ENCODE results near the gene C2orf15.

The C2orf15 gene

GRCh38 chr2:99152199-99152895 is 10.8 kb downstream of the C2orf15 start:
- H3K36me3 Mint-ChIP-seq (ENCODE audit: low read depth) = peaks cover 10% of the 10 kb centered on the region
- no peak overlapping the region for H3K4me3 Mint-ChIP-seq
- H3K4me1 Mint-ChIP-seq (ENCODE audit: low read depth) = peaks cover 28% of the 10 kb centered on the region
- no peaks in the 10 kb centered on the region for H3K9me3 Mint-ChIP-seq
- no peak overlapping the region for H3K27ac Mint-ChIP-seq
- H3K27me3 Mint-ChIP-seq = no peaks in the 10 kb centered on the region

GRCh38 chr2:99153921-99154604 is 12.6 kb downstream of the C2orf15 start:
- Mint-ChIP-seq H3K27ac (peak overlapping the region; percentile 85), H3K27me3 (no peaks in the 10 kb centered on the region), H3K4me1 (ENCODE audit: low read depth) (peaks cover 29% of the 10 kb centered on the region), H3K9me3 (no peaks in the 10 kb centered on the region), H3K36me3 (ENCODE audit: low read depth) (peaks cover 19% of the 10 kb centered on the region), H3K4me3 (no peak overlapping the region)

GRCh38 chr2:99154643-99155536 is 13.4 kb downstream of the C2orf15 start, which contains the start of the genes LIPT1 and TSGA10:
Gene LIPT1 (plus strand): TSS chr2:99154967. CDS start chr2:99161958, 6,991 bp downstream.
Gene TSGA10 (minus strand): TSS chr2:99154942. CDS start chr2:99109439, 45,503 bp downstream.
- Mint-ChIP-seq H3K4me1 (ENCODE audit: low read depth) (peaks cover 29% of the 10 kb centered on the region), H3K4me3 (no peak within 1 kb of the TSS), H3K36me3 (ENCODE audit: low read depth) (peaks cover 27% of the 10 kb centered on the region)

GRCh38 chr2:99156891-99157290 is 15.4 kb downstream of the C2orf15 start:
- Mint-ChIP-seq H3K36me3 (ENCODE audit: low read depth) (peaks cover 22% of the 10 kb centered on the region), H3K4me1 (ENCODE audit: low read depth) (peaks cover 24% of the 10 kb centered on the region), H3K9me3 (no peaks in the 10 kb centered on the region), H3K27me3 (no peaks in the 10 kb centered on the region), H3K27ac (peak overlapping the region; percentile 6), H3K4me3 (no peak overlapping the region)

More at GRCh38 chr2:99154643-99155536, 13.4 kb downstream of the C2orf15 start, which contains the start of the genes LIPT1 and TSGA10:
- Mint-ChIP-seq H3K27me3 (no peaks in the 10 kb centered on the region), H3K9me3 (no peaks in the 10 kb centered on the region), H3K27ac (peak within 1 kb of the TSS; percentile 85)

- H3K36me3 Mint-ChIP-seq (ENCODE audit: low read depth) = peaks cover 29% of the 10 kb centered on the region
- peaks cover 24% of the 10 kb centered on the region for H3K4me1 Mint-ChIP-seq (ENCODE audit: low read depth)
- no peak overlapping the region for H3K27ac Mint-ChIP-seq
- no peak overlapping the region for H3K4me3 Mint-ChIP-seq
- H3K9me3 Mint-ChIP-seq = no peaks in the 10 kb centered on the region
- no peaks in the 10 kb centered on the region for H3K27me3 Mint-ChIP-seq
Measured at GRCh38 chr2:99158599-99158998, 17.1 kb downstream of the C2orf15 start.

GRCh38 chr2:99159594-99159993 is 18.1 kb downstream of the C2orf15 start:
- no peak overlapping the region for H3K4me3 Mint-ChIP-seq
- peaks cover 24% of the 10 kb centered on the region for H3K4me1 Mint-ChIP-seq (ENCODE audit: low read depth)
- H3K36me3 Mint-ChIP-seq (ENCODE audit: low read depth) = peaks cover 33% of the 10 kb centered on the region

GRCh38 chr2:99166218-99166617 is 24.7 kb downstream of the C2orf15 start:
- H3K36me3 Mint-ChIP-seq (ENCODE audit: low read depth) = peaks cover 55% of the 10 kb centered on the region
- no peak overlapping the region for H3K27ac Mint-ChIP-seq
- H3K4me3 Mint-ChIP-seq = no peak overlapping the region
- peaks cover 11% of the 10 kb centered on the region for H3K4me1 Mint-ChIP-seq (ENCODE audit: low read depth)
- no peaks in the 10 kb centered on the region for H3K9me3 Mint-ChIP-seq
- no peaks in the 10 kb centered on the region for H3K27me3 Mint-ChIP-seq

More at GRCh38 chr2:99159594-99159993, 18.1 kb downstream of the C2orf15 start:
- Mint-ChIP-seq H3K27me3 (no peaks in the 10 kb centered on the region), H3K9me3 (no peaks in the 10 kb centered on the region), H3K27ac (no peak overlapping the region)

- Mint-ChIP-seq H3K27me3 (no peaks in the 10 kb centered on the region), H3K4me1 (ENCODE audit: low read depth) (peaks cover 27% of the 10 kb centered on the region), H3K9me3 (no peaks in the 10 kb centered on the region), H3K4me3 (no peak overlapping the region), H3K36me3 (ENCODE audit: low read depth) (peaks cover 64% of the 10 kb centered on the region), H3K27ac (peak overlapping the region; percentile 49)
Measured at GRCh38 chr2:99169534-99169933, 28.0 kb downstream of the C2orf15 start.

- H3K4me1 Mint-ChIP-seq (ENCODE audit: low read depth) = peaks cover 32% of the 10 kb centered on the region
- no peaks in the 10 kb centered on the region for H3K9me3 Mint-ChIP-seq
- no peak overlapping the region for H3K4me3 Mint-ChIP-seq
- peaks cover 57% of the 10 kb centered on the region for H3K36me3 Mint-ChIP-seq (ENCODE audit: low read depth)
- H3K27ac Mint-ChIP-seq = peak overlapping the region; percentile 83
- no peaks in the 10 kb centered on the region for H3K27me3 Mint-ChIP-seq
Measured at GRCh38 chr2:99171377-99172140, 30.1 kb downstream of the C2orf15 start.

GRCh38 chr2:99180755-99181623 is 39.5 kb downstream of the C2orf15 start, which contains the start of the genes MITD1 and MRPL30:
Gene MITD1 (minus strand): TSS chr2:99181058. CDS start chr2:99180981, 77 bp downstream.
Gene MRPL30 (plus strand): TSS chr2:99181184. CDS start chr2:99186204, 5,020 bp downstream.
- Mint-ChIP-seq H3K36me3 (ENCODE audit: low read depth) (peaks cover 18% of the 10 kb centered on the region), H3K4me1 (ENCODE audit: low read depth) (peaks cover 56% of the 10 kb centered on the region), H3K27ac (peak within 1 kb of the TSS; percentile 99)

GRCh38 chr2:99181624-99182000 is 40.1 kb downstream of the C2orf15 start:
- Mint-ChIP-seq H3K4me1 (ENCODE audit: low read depth) (peaks cover 56% of the 10 kb centered on the region), H3K9me3 (no peaks in the 10 kb centered on the region), H3K36me3 (ENCODE audit: low read depth) (peaks cover 16% of the 10 kb centered on the region), H3K27ac (peak overlapping the region; percentile 99), H3K27me3 (no peaks in the 10 kb centered on the region), H3K4me3 (peak overlapping the region; percentile 98)

More at GRCh38 chr2:99180755-99181623, 39.5 kb downstream of the C2orf15 start, which contains the start of the genes MITD1 and MRPL30:
- H3K9me3 Mint-ChIP-seq = no peaks in the 10 kb centered on the region
- H3K4me3 Mint-ChIP-seq = peak within 1 kb of the TSS; percentile 98
- H3K27me3 Mint-ChIP-seq = no peaks in the 10 kb centered on the region

GRCh38 chr2:99183025-99183424 is 41.5 kb downstream of the C2orf15 start:
- Mint-ChIP-seq H3K9me3 (no peaks in the 10 kb centered on the region), H3K4me3 (peak overlapping the region; percentile 98), H3K27me3 (no peaks in the 10 kb centered on the region), H3K36me3 (ENCODE audit: low read depth) (peaks cover 13% of the 10 kb centered on the region), H3K27ac (peak overlapping the region; percentile 8), H3K4me1 (ENCODE audit: low read depth) (peaks cover 53% of the 10 kb centered on the region)

GRCh38 chr2:99184811-99185210 is 43.3 kb downstream of the C2orf15 start:
- H3K27me3 Mint-ChIP-seq = no peaks in the 10 kb centered on the region
- H3K4me3 Mint-ChIP-seq = no peak overlapping the region
- peaks cover 44% of the 10 kb centered on the region for H3K4me1 Mint-ChIP-seq (ENCODE audit: low read depth)
- H3K36me3 Mint-ChIP-seq (ENCODE audit: low read depth) = peaks cover 25% of the 10 kb centered on the region
- H3K9me3 Mint-ChIP-seq = no peaks in the 10 kb centered on the region
- H3K27ac Mint-ChIP-seq = no peak overlapping the region
